Liver (tissue), 9 donors: ENCODE data around the gene MELTF. TPM values are rescaled to one million over a fixed set of nuclear protein-coding genes. Genes with fewer than 3 reads are reported as not detected.

Experiments used
- DNase-seq: peaks from one replicate; pipeline ENCODE4 v3.0.0-alpha.2; 2017; ENCODE audit warnings: low spot score
- H3K27ac ChIP-seq, 2 donors: one replicate each; pipeline ENCODE4 v1.7.0; 2013; ENCODE audit warnings: inconsistent platforms in 2 of 2, low read length in 2 of 2, control low read depth in 1 of 2, low read depth in 1 of 2, mild to moderate bottlenecking in 1 of 2
- H3K27me3 ChIP-seq, 4 donors: one replicate each; pipeline versions ENCODE4 v1.6.1 to v1.7.0; 2013; ENCODE audit warnings: low read length in 3 of 4, inconsistent platforms in 1 of 4, mild to moderate bottlenecking in 1 of 4, moderate library complexity in 1 of 4; ENCODE audit not compliant: control insufficient read depth in 4 of 4, insufficient read depth in 4 of 4
- H3K36me3 ChIP-seq, 4 donors: one replicate each; pipeline versions ENCODE4 v1.6.1 to v1.7.0; 2013; ENCODE audit warnings: low read length in 3 of 4, mild to moderate bottlenecking in 3 of 4, low read depth in 1 of 4, moderate library complexity in 1 of 4; ENCODE audit not compliant: control insufficient read depth in 4 of 4, insufficient read depth in 3 of 4
- H3K4me1 ChIP-seq, 4 donors: one replicate each; pipeline versions ENCODE4 v1.6.1 to v1.7.0; 2013; ENCODE audit warnings: low read length in 3 of 4, mild to moderate bottlenecking in 3 of 4, moderate library complexity in 1 of 4; ENCODE audit not compliant: control insufficient read depth in 4 of 4, insufficient read depth in 4 of 4
- H3K4me3 ChIP-seq, 3 donors: one replicate each; pipeline versions ENCODE4 v1.6.1 to v1.7.0; 2013; ENCODE audit warnings: low read length in 3 of 3, control low read depth in 1 of 3, low read depth in 1 of 3, mild to moderate bottlenecking in 1 of 3
- H3K9ac ChIP-seq, 2 donors: one replicate each; pipeline ENCODE4 v1.7.0; 2013; ENCODE audit warnings: low read length in 2 of 2, mild to moderate bottlenecking in 2 of 2, moderate library complexity in 2 of 2, control low read depth in 1 of 2, low read depth in 1 of 2
- H3K9me3 ChIP-seq, 4 donors: one replicate each; pipeline versions ENCODE4 v1.6.1 to v1.7.0; 2013; ENCODE audit warnings: low read length in 3 of 4; ENCODE audit not compliant: control insufficient read depth in 4 of 4
- ATF3 ChIP-seq: IDR thresholded peaks from 2 replicates; pipeline ENCODE4 v1.6.1; 2016; ENCODE audit warnings: antibody characterized with exemption
- CTCF ChIP-seq: fragments of 150-350 bp; IDR thresholded peaks from 2 replicates; pipeline ENCODE4 v1.5.1; 2017; ENCODE audit warnings: improper control_type of control experiment, low read depth, low read length; ENCODE audit not compliant: missing input control
- EGR1 ChIP-seq, 2 donors: IDR thresholded peaks; 2 replicates each; pipeline ENCODE4 v1.6.1; 2016 to 2018; ENCODE audit warnings: antibody characterized with exemption in 2 of 2, low read depth in 2 of 2
- FOXA1 ChIP-seq: IDR thresholded peaks from 2 replicates; pipeline ENCODE4 v1.6.1; 2016; ENCODE audit warnings: antibody characterized with exemption
- FOXA2 ChIP-seq: IDR thresholded peaks from 2 replicates; pipeline ENCODE4 v1.6.1; 2016; ENCODE audit warnings: antibody characterized with exemption
- GABPA ChIP-seq, 2 donors: IDR thresholded peaks in 1 of 2; conservative IDR thresholded peaks in 1 of 2; 2 replicates each; pipeline ENCODE4 v1.6.1; 2016; ENCODE audit warnings: antibody characterized with exemption in 2 of 2, mild to moderate bottlenecking in 1 of 2, moderate library complexity in 1 of 2
- HNF4A ChIP-seq, 2 donors: conservative IDR thresholded peaks; 2 replicates each; pipeline ENCODE4 v1.6.1; 2016; ENCODE audit warnings: antibody characterized with exemption in 2 of 2, mild to moderate bottlenecking in 2 of 2
- HNF4G ChIP-seq: IDR thresholded peaks from 2 replicates; pipeline ENCODE4 v1.6.1; 2016; ENCODE audit warnings: antibody characterized with exemption
- JUND ChIP-seq, 2 donors: IDR thresholded peaks; 2 replicates each; pipeline ENCODE4 v1.6.1; 2016; ENCODE audit warnings: antibody characterized with exemption in 2 of 2
- MAX ChIP-seq: IDR thresholded peaks from 2 replicates; pipeline ENCODE4 v1.6.1; 2016; ENCODE audit warnings: antibody characterized with exemption
- NR2F2 ChIP-seq: IDR thresholded peaks from 2 replicates; pipeline ENCODE4 v1.6.1; 2016; ENCODE audit warnings: antibody characterized with exemption
- RAD21 ChIP-seq, 2 donors: IDR thresholded peaks; 2 replicates each; pipeline ENCODE4 v1.6.1; 2016; ENCODE audit warnings: antibody characterized with exemption in 2 of 2, mild to moderate bottlenecking in 2 of 2
- REST ChIP-seq: IDR thresholded peaks from 2 replicates; pipeline ENCODE4 v1.6.1; 2016; ENCODE audit warnings: antibody characterized with exemption, mild to moderate bottlenecking
- SP1 ChIP-seq: IDR thresholded peaks from 2 replicates; pipeline ENCODE4 v1.6.1; 2018; ENCODE audit warnings: antibody characterized with exemption, mild to moderate bottlenecking
- TAF1 ChIP-seq: conservative IDR thresholded peaks from 2 replicates; pipeline ENCODE4 v1.6.1; 2016; ENCODE audit warnings: antibody characterized with exemption, mild to moderate bottlenecking
- YY1 ChIP-seq: IDR thresholded peaks from 2 replicates; pipeline ENCODE4 v1.6.1; 2016; ENCODE audit warnings: antibody characterized with exemption, mild to moderate bottlenecking
- ZBTB33 ChIP-seq: IDR thresholded peaks from 2 replicates; pipeline ENCODE4 v1.6.1; 2016; ENCODE audit warnings: antibody characterized with exemption
- WGBS: extraction: QIAGEN DNeasy Blood & Tissue Kit; methylation state at CpG from one replicate; pipeline ENCODE4 v1.1.7; 2013; 5-methylcytosine and 5-hydroxymethylcytosine counted together
- polyA plus RNA-seq, 2 donors: library from polyadenylated mRNA; stranded (reverse) in 1 of 2; unstranded in 1 of 2; fragments of 200-250 nt in 1 of 2; fragments of >200 nt in 1 of 2; fragmentation: Nextera tagmentation in 1 of 2; extraction: Ambion mirVana in 1 of 2; gene quantifications; one replicate each; pipeline versions ENCODE4 v1.2.1 to v1.2.3, GENCODE V29; 2013 to 2015
- total RNA-seq, 2 donors: library from RNA; depleted of rRNA; stranded (reverse); fragments of >200 nt; gene quantifications; one replicate each; pipeline ENCODE4 v1.2.3, GENCODE V29; 2014
- donor health status: healthy.
- donor health status: healthy.
- donor health status: healthy.
- donor health status: healthy.
- donor health status: healthy.

Gene MELTF
- total and polyA plus RNA-seq, 4 donors = 0.14 to 1.2 (median 1.0) TPM

GRCh38 chr3:197042539-197042938 lies 12.9 kb upstream of the MELTF start (continued):
- TF ChIP-seq ZBTB33 (no peak), HNF4A (conservative IDR thresholded peaks at IDR 0.05) (no peak), YY1 (no peak), JUND (IDR thresholded peaks at IDR 0.05) (no peak), HNF4G (no peak), FOXA2 (no peak), SP1 (no peak), MAX (no peak)

GRCh38 chr3:197041875-197042488 lies 12.4 kb upstream of the MELTF start:
- Histone ChIP-seq H3K27me3 (no peaks in the 10 kb centered on the region), H3K9ac (no peak overlapping the region), H3K4me3 (no peak overlapping the region), H3K9me3 (no peaks in the 10 kb centered on the region), H3K27ac (no peak overlapping the region), H3K36me3 (peaks cover 6 to 22% (median 15%) of the 10 kb centered on the region in 4 donors), H3K4me1 (no peaks in the 10 kb centered on the region)
- TF ChIP-seq RAD21 (IDR thresholded peaks at IDR 0.05) (no peak), JUND (IDR thresholded peaks at IDR 0.05) (no peak), HNF4A (conservative IDR thresholded peaks at IDR 0.05) (no peak), FOXA1 (no peak), EGR1 (IDR thresholded peaks at IDR 0.05; ENCODE audit: low read depth in 2 of 2) (no peak), NR2F2 (no peak), HNF4G (no peak), ATF3 (no peak), CTCF (no peak), TAF1 (no peak), SP1 (no peak)
- WGBS = 96% methylated on average over 6 of the region's 6 CpGs
- DNase-seq = no peak

- H3K36me3 ChIP-seq = peaks cover 2 to 17% (median 12%) of the 10 kb centered on the region in 4 donors
- H3K9ac ChIP-seq = no peak overlapping the region
- no peak overlapping the region for H3K4me3 ChIP-seq
- 92% methylated on average over 4 of the region's 4 CpGs for whole genome bisulfite sequencing
- H3K27me3 ChIP-seq = no peaks in the 10 kb centered on the region
- DNase-seq = no peak
- no peaks in the 10 kb centered on the region for H3K9me3 ChIP-seq
- no peaks in the 10 kb centered on the region for H3K4me1 ChIP-seq
- H3K27ac ChIP-seq = no peak overlapping the region
- no peak for TF ChIP-seq REST
- no peak for TF ChIP-seq ZBTB33
- TF ChIP-seq GABPA (IDR thresholded peaks at IDR 0.05 in 1 of 2, conservative IDR thresholded peaks at IDR 0.05 in 1 of 2) = no peak
- TF ChIP-seq RAD21 (IDR thresholded peaks at IDR 0.05) = no peak
- TF ChIP-seq FOXA2 = no peak
- no peak for TF ChIP-seq FOXA1
- TF ChIP-seq CTCF = no peak
- TF ChIP-seq SP1 = no peak
- no peak for TF ChIP-seq NR2F2
- TF ChIP-seq TAF1 = no peak
- TF ChIP-seq HNF4G = no peak
- TF ChIP-seq EGR1 (IDR thresholded peaks at IDR 0.05; ENCODE audit: low read depth in 2 of 2) = no peak
Measured at GRCh38 chr3:197040658-197041057, 11.0 kb upstream of the MELTF start.
